ENCODE results near the gene AHSA1. TPM values are rescaled to one million over a fixed set of nuclear protein-coding genes. Genes with fewer than 3 reads are reported as not detected.

Gene AHSA1
- total RNA-seq, 4 donors from 2014 or later = 111 to 132 (median 116) TPM

GRCh38 chr14:77485901-77486678 is 28.2 kb downstream of the AHSA1 start:
- H3K27ac ChIP-seq (replicated peaks in 1 of 4) = no peak overlapping the region
- intact Hi-C loops (cut with DNase I) = no loop called here
- WGBS = 86% methylated on average over 7 of the region's 7 CpGs
- TF ChIP-seq POLR2A (IDR thresholded peaks at IDR 0.05; ENCODE audit: low read depth) (no peak), POLR2AphosphoS5 (IDR thresholded peaks at IDR 0.05) (no peak), CTCF (IDR thresholded peaks at IDR 0.05) (no peak), EP300 (IDR thresholded peaks at IDR 0.05) (no peak)
- no peaks in the 10 kb centered on the region for H3K4me1 ChIP-seq
- H3K27me3 ChIP-seq = no peaks in the 10 kb centered on the region
- DNase-seq (ENCODE audit: extremely low spot score) = no peak
- H3K9me3 ChIP-seq = no peaks in the 10 kb centered on the region
- H3K36me3 ChIP-seq = no peaks in the 10 kb centered on the region
- H3K4me3 ChIP-seq = no peak overlapping the region

GRCh38 chr14:77488558-77488957 is 30.7 kb downstream of the AHSA1 start:
- WGBS = 78% methylated on average over 7 of the region's 7 CpGs
- Histone ChIP-seq H3K27me3 (no peaks in the 10 kb centered on the region), H3K36me3 (no peaks in the 10 kb centered on the region), H3K27ac (replicated peaks in 1 of 4) (no peak overlapping the region), H3K9me3 (no peaks in the 10 kb centered on the region), H3K4me1 (no peaks in the 10 kb centered on the region), H3K4me3 (no peak overlapping the region)
- TF ChIP-seq CTCF (IDR thresholded peaks at IDR 0.05) = no peak
- TF ChIP-seq EP300 (IDR thresholded peaks at IDR 0.05) = no peak
- no peak for TF ChIP-seq POLR2AphosphoS5 (IDR thresholded peaks at IDR 0.05)
- no peak for TF ChIP-seq POLR2A (IDR thresholded peaks at IDR 0.05; ENCODE audit: low read depth)
- DNase-seq (ENCODE audit: extremely low spot score) = no peak
- intact Hi-C loops (cut with DNase I) = no loop called here

- Histone ChIP-seq H3K36me3 (no peaks in the 10 kb centered on the region), H3K27ac (replicated peaks in 1 of 4) (no peak overlapping the region), H3K27me3 (no peaks in the 10 kb centered on the region), H3K4me3 (no peak overlapping the region), H3K4me1 (no peaks in the 10 kb centered on the region), H3K9me3 (no peaks in the 10 kb centered on the region)
- intact Hi-C loops (cut with DNase I) = no loop called here
- 88% methylated on average over 6 of the region's 6 CpGs for WGBS
- no peak for TF ChIP-seq POLR2A (IDR thresholded peaks at IDR 0.05; ENCODE audit: low read depth)
- no peak for TF ChIP-seq EP300 (IDR thresholded peaks at IDR 0.05)
- TF ChIP-seq POLR2AphosphoS5 (IDR thresholded peaks at IDR 0.05) = no peak
- TF ChIP-seq CTCF (IDR thresholded peaks at IDR 0.05) = no peak
- no peak for DNase-seq (ENCODE audit: extremely low spot score)
Observed at GRCh38 chr14:77489041-77489440, 31.1 kb downstream of the AHSA1 start.

- TF ChIP-seq EP300 (IDR thresholded peaks at IDR 0.05) (no peak), POLR2A (IDR thresholded peaks at IDR 0.05; ENCODE audit: low read depth) (no peak), CTCF (IDR thresholded peaks at IDR 0.05) (no peak), POLR2AphosphoS5 (IDR thresholded peaks at IDR 0.05) (no peak)
- Histone ChIP-seq H3K4me3 (no peak overlapping the region), H3K4me1 (peaks cover 0 to 4% (median 0%) of the 10 kb centered on the region in 4 donors), H3K36me3 (no peaks in the 10 kb centered on the region), H3K27me3 (no peaks in the 10 kb centered on the region), H3K27ac (replicated peaks in 1 of 4) (no peak overlapping the region), H3K9me3 (no peaks in the 10 kb centered on the region)
- intact Hi-C loops (cut with DNase I) = no loop called here
- no peak for DNase-seq (ENCODE audit: extremely low spot score)
- WGBS = 89% methylated on average over 8 of the region's 8 CpGs
Observed at GRCh38 chr14:77490347-77490986, 32.6 kb downstream of the AHSA1 start.

Measured in esophagus muscularis mucosa (tissue), 4 donors.